Measurements from ENCODE around the gene XXYLT1.

XXYLT1 gene

DNA sequence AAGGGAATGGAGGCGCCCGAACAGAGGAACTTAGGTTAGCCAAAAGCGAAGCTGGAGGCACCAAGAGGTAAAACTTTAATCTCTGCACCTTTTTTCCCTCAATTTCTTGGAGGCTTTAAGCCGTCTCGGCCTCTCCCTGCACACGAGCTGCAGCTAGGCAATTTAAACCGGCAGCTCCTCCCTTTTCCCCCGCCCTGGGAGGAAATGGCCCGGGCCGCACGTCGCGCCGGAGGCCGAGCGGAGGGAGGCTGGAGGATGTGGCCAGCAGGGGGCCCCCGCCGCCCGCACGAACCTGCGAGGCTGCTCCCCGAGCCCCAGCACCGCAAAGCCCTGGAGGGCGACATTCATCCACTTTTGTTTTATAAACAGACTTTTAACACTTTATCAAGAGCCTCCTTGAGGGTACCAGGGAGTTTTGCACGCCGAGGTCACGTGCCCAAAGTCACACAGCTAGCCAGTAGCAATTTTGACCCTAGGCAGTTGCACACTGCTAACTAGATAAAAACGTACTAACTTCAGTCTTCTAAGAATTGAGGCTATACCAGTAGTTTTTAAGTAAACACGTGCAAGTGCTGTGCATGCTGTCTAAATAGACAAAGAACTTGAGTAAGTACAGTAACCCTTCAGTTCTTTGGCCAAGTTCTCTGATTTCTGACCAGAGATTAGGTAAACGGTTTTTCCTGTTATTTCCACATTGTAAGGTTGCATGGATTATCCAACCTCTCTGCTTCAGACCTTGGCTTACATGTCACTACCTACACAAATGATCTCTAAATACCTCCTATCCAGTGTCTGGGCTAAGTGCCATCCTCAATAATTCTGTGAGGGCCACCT is 668 bp upstream of the XXYLT1 start (continued):
- no peak for TF ChIP-seq ELK4 (IDR thresholded peaks at IDR 0.05; ENCODE audit: borderline replicate concordance, low read depth, low read length)
- no peak for TF ChIP-seq ZNF175 (tag by site-specific recombination; IDR thresholded peaks at IDR 0.05)
- peak; percentile 47 for TF ChIP-seq SP7 (tag by site-specific recombination; IDR thresholded peaks at IDR 0.05)
- no peak for TF ChIP-seq ZNF37A (tag by site-specific recombination; IDR thresholded peaks at IDR 0.05)
- no peak for TF ChIP-seq ZNF354C (tag by site-specific recombination; IDR thresholded peaks at IDR 0.05; ENCODE audit: borderline replicate concordance, low read depth)
- TF ChIP-seq ZNF513 (tag by site-specific recombination; IDR thresholded peaks at IDR 0.05): no peak
- no peak for TF ChIP-seq ZNF416 (tag by site-specific recombination; IDR thresholded peaks at IDR 0.05)
- no peak for TF ChIP-seq HOXC10 (CRISPR knock-in tag; IDR thresholded peaks at IDR 0.05)
- no peak for TF ChIP-seq ZNF423 (tag by site-specific recombination; IDR thresholded peaks at IDR 0.05)
- TF ChIP-seq ZNF555 (tag by site-specific recombination; conservative IDR thresholded peaks at IDR 0.05): no peak
- TF ChIP-seq SP2 (tag by site-specific recombination; IDR thresholded peaks at IDR 0.05): no peak; the same call in 1 of the 2 replicates
- TF ChIP-seq ZNF140 (tag by site-specific recombination; IDR thresholded peaks at IDR 0.05): no peak
- no peak for TF ChIP-seq ZNF248 (tag by site-specific recombination; IDR thresholded peaks at IDR 0.05)
- peak; percentile 88 for TF ChIP-seq ZNF335 (tag by site-specific recombination; conservative IDR thresholded peaks at IDR 0.05)
- TF ChIP-seq ZBTB8A (tag by site-specific recombination; IDR thresholded peaks at IDR 0.05): peak; percentile 87
- no peak for TF ChIP-seq ZNF362 (tag by site-specific recombination; IDR thresholded peaks at IDR 0.05)
- TF ChIP-seq, protein P1, sequence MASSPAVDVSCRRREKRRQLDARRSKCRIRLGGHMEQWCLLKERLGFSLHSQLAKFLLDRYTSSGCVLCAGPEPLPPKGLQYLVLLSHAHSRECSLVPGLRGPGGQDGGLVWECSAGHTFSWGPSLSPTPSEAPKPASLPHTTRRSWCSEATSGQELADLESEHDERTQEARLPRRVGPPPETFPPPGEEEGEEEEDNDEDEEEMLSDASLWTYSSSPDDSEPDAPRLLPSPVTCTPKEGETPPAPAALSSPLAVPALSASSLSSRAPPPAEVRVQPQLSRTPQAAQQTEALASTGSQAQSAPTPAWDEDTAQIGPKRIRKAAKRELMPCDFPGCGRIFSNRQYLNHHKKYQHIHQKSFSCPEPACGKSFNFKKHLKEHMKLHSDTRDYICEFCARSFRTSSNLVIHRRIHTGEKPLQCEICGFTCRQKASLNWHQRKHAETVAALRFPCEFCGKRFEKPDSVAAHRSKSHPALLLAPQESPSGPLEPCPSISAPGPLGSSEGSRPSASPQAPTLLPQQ (tag by site-specific recombination; IDR thresholded peaks at IDR 0.05): no peak
- TF ChIP-seq, protein P2, sequence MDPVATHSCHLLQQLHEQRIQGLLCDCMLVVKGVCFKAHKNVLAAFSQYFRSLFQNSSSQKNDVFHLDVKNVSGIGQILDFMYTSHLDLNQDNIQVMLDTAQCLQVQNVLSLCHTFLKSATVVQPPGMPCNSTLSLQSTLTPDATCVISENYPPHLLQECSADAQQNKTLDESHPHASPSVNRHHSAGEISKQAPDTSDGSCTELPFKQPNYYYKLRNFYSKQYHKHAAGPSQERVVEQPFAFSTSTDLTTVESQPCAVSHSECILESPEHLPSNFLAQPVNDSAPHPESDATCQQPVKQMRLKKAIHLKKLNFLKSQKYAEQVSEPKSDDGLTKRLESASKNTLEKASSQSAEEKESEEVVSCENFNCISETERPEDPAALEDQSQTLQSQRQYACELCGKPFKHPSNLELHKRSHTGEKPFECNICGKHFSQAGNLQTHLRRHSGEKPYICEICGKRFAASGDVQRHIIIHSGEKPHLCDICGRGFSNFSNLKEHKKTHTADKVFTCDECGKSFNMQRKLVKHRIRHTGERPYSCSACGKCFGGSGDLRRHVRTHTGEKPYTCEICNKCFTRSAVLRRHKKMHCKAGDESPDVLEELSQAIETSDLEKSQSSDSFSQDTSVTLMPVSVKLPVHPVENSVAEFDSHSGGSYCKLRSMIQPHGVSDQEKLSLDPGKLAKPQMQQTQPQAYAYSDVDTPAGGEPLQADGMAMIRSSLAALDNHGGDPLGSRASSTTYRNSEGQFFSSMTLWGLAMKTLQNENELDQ (tag by site-specific recombination; IDR thresholded peaks at IDR 0.05; ENCODE audit: low read depth): no peak
- TF ChIP-seq ZNF404 (tag by site-specific recombination; IDR thresholded peaks at IDR 0.05): no peak
- TF ChIP-seq MEIS1 (CRISPR knock-in tag; IDR thresholded peaks at IDR 0.05; ENCODE audit: borderline replicate concordance): no peak
- TF ChIP-seq, protein P3, sequence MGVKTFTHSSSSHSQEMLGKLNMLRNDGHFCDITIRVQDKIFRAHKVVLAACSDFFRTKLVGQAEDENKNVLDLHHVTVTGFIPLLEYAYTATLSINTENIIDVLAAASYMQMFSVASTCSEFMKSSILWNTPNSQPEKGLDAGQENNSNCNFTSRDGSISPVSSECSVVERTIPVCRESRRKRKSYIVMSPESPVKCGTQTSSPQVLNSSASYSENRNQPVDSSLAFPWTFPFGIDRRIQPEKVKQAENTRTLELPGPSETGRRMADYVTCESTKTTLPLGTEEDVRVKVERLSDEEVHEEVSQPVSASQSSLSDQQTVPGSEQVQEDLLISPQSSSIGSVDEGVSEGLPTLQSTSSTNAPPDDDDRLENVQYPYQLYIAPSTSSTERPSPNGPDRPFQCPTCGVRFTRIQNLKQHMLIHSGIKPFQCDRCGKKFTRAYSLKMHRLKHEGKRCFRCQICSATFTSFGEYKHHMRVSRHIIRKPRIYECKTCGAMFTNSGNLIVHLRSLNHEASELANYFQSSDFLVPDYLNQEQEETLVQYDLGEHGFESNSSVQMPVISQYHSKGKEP (tag by site-specific recombination; IDR thresholded peaks at IDR 0.05): no peak
- TF ChIP-seq ZNF202 (tag by site-specific recombination; IDR thresholded peaks at IDR 0.05; ENCODE audit: borderline replicate concordance): no peak
- peak; percentile 87 for TF ChIP-seq ZEB2 (tag by site-specific recombination; IDR thresholded peaks at IDR 0.05)
- TF ChIP-seq ZSCAN23 (tag by site-specific recombination; IDR thresholded peaks at IDR 0.05): no peak
- no peak for TF ChIP-seq ZNF488 (tag by site-specific recombination; IDR thresholded peaks at IDR 0.05)
- no peak for TF ChIP-seq ZNF398 (tag by site-specific recombination; IDR thresholded peaks at IDR 0.05)

Measured in HEK293 (cell line).